Stomach (tissue), 9 donors: ENCODE measurements around the gene GNG3. TPM values are rescaled to one million over a fixed set of nuclear protein-coding genes. Genes with fewer than 3 reads are reported as not detected.
A peak's percentile ranks its signal among the peaks of the same experiment; 100 is the strongest.
"Not testable (repeated sequence)": the region's sequence is repeated elsewhere in the genome, so short reads cannot be mapped to it uniquely, and the experiment has no call there.

Experiments used
- DNase-seq, 2 donors: peaks; one replicate each; pipeline versions ENCODE4 v3.0.0 to v3.0.0-alpha.2; 2013 to 2019
- H3K27ac ChIP-seq, 5 donors: fragments of 200-600 bp in 4 of 5; sonication (generic) in 4 of 5; one replicate each; pipeline ENCODE4 v1.5.1; 2013 to 2019; ENCODE audit warnings: mild to moderate bottlenecking in 1 of 5, moderate library complexity in 1 of 5
- H3K27me3 ChIP-seq, 3 donors: fragments of 200-600 bp; sonication (generic); one replicate each; pipeline ENCODE4 v1.5.1; 2017 to 2019; ENCODE audit warnings: mixed run types in 1 of 3
- H3K36me3 ChIP-seq, 4 donors: fragments of 200-600 bp; sonication (generic); 1 replicate in 3 of 4; 2 replicates in 1 of 4; pipeline ENCODE4 v1.5.1; 2016 to 2019
- H3K4me1 ChIP-seq, 4 donors: fragments of 200-600 bp; sonication (generic); one replicate each; pipeline ENCODE4 v1.5.1; 2016 to 2019
- H3K4me3 ChIP-seq, 4 donors: fragments of 200-600 bp; sonication (generic) in 3 of 4; one replicate each; pipeline ENCODE4 v1.5.1; 2016 to 2019; ENCODE audit warnings: mild to moderate bottlenecking in 1 of 4
- H3K9me3 ChIP-seq, 4 donors: fragments of 200-600 bp; sonication (generic); one replicate each; pipeline ENCODE4 v1.5.1; 2016 to 2019
- EP300 ChIP-seq: sonication (generic); formaldehyde crosslinking; IDR thresholded peaks from one replicate; pipeline ENCODE4 v1.6.1; 2017; ENCODE audit warnings: antibody characterized with exemption
- POLR2A ChIP-seq, 4 donors: fragments of 450-650 bp; IDR thresholded peaks; one replicate each; pipeline ENCODE4 v1.6.1; 2016; ENCODE audit warnings: antibody characterized with exemption in 4 of 4, control low read depth in 2 of 4, mild to moderate bottlenecking in 1 of 4, moderate library complexity in 1 of 4
- POLR2AphosphoS5 ChIP-seq, 3 donors: sonication (generic); formaldehyde crosslinking; IDR thresholded peaks; one replicate each; pipeline ENCODE4 v1.6.1; 2016; ENCODE audit warnings: antibody characterized with exemption in 3 of 3
- WGBS, 5 donors: extraction: QIAGEN DNeasy Blood & Tissue Kit in 3 of 5; methylation state at CpG; one replicate each; pipeline versions ENCODE4 v1.1.5 to v1.1.7; 2013 to 2018; 5-methylcytosine and 5-hydroxymethylcytosine counted together
- intact Hi-C: fragments of 100-400 bp; cut with DNase I; formaldehyde crosslinking; loops from one replicate; pipeline ENCODE4 v1.15.1; 2023; ENCODE audit warnings: low total_unique reads
- polyA plus RNA-seq, 3 donors: library from polyadenylated mRNA; stranded (reverse); fragments of 200-250 nt; gene quantifications; one replicate each; pipeline ENCODE4 v1.2.3, GENCODE V29; 2013
- total RNA-seq, 5 donors: library from RNA; depleted of rRNA; stranded (reverse); fragments of >200 nt; gene quantifications; one replicate each; pipeline versions ENCODE4 v1.1.0 to v1.2.3, GENCODE V29; 2014 to 2016
- TF ChIP-seq, protein P1 (sequence below), 7 experiments: fragments of 450-650 bp in 4 of 7; fragments of 200-600 bp in 3 of 7; sonication (generic) in 3 of 7; IDR thresholded peaks; one replicate each; pipeline ENCODE4 v1.5.1; 2016 to 2019; ENCODE audit warnings: antibody characterized with exemption in 7 of 7, control low read depth in 2 of 7, mild to moderate bottlenecking in 1 of 7
- donor health status: healthy with polysubstance abuse.
- donor health status: Bipolar disorder and iron deficiency.
- donor health status: healthy.

GNG3 gene
- total and polyA plus RNA-seq, 8 donors = 0.75 TPM; not detected in 7

DNA sequence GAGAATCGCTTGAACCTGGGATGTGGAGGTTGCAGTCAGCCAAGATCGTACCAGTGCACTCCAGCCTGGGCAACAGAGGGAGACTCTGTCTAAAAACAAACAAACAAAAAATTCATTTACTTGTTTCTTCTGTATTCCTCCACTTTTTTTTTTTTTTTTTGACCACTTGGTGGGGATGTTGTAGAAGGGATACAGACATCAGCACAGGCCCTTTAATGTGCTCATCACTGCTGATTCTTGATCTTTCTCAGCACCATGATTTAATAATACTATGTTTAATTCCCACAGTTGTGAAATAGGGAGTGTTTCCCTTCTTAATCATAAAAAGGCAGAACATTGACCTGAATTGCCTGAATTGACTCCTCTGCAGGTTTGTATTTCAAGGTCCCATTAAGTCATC, 25.4 kb downstream of the GNG3 start:
- intact Hi-C loops = no loop called here
- H3K27ac ChIP-seq = no peak overlapping the region
- TF ChIP-seq POLR2AphosphoS5 (IDR thresholded peaks at IDR 0.05) (no peak), POLR2A (IDR thresholded peaks at IDR 0.05) (no peak), EP300 (no peak)
- TF ChIP-seq, protein P1, sequence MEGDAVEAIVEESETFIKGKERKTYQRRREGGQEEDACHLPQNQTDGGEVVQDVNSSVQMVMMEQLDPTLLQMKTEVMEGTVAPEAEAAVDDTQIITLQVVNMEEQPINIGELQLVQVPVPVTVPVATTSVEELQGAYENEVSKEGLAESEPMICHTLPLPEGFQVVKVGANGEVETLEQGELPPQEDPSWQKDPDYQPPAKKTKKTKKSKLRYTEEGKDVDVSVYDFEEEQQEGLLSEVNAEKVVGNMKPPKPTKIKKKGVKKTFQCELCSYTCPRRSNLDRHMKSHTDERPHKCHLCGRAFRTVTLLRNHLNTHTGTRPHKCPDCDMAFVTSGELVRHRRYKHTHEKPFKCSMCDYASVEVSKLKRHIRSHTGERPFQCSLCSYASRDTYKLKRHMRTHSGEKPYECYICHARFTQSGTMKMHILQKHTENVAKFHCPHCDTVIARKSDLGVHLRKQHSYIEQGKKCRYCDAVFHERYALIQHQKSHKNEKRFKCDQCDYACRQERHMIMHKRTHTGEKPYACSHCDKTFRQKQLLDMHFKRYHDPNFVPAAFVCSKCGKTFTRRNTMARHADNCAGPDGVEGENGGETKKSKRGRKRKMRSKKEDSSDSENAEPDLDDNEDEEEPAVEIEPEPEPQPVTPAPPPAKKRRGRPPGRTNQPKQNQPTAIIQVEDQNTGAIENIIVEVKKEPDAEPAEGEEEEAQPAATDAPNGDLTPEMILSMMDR (IDR thresholded peaks at IDR 0.05) = no peak
- no peak overlapping the region for H3K4me3 ChIP-seq
- H3K36me3 ChIP-seq = peaks cover 39 to 70% (median 65%) of the 10 kb centered on the region in 4 donors
- H3K4me1 ChIP-seq = peaks cover 16 to 48% (median 28%) of the 10 kb centered on the region in 4 donors
- no peaks in the 10 kb centered on the region for H3K27me3 ChIP-seq
- WGBS, 5 donors = 67 to 83% (median 79%) methylated on average over 2 of the region's 2 CpGs
- H3K9me3 ChIP-seq = no peaks in the 10 kb centered on the region
- DNase-seq = peak in 1 of 2 donors; percentile 16

DNA sequence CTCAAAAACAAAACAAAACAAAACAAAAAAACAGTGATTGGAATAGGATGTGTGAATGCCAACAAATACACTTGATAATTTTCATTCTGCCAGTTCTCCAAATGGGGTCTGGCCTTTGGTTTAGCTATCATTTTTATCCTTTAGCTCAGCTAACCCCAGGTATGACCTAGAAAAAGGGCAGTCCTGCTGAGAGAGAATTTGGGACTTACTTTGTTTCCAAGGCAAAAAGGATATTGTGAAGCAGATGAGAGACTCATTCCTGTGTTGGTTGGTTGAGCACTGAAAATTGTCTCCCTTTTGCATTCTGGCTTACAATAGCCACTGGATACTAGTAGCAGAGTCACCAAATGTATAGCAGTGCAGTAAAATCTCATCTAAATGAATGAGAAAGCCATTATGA, 29.7 kb downstream of the GNG3 start:
- Histone ChIP-seq H3K36me3 (peaks cover 56 to 98% (median 95%) of the 10 kb centered on the region in 4 donors), H3K27me3 (no peaks in the 10 kb centered on the region), H3K4me1 (peaks cover 0 to 18% (median 3%) of the 10 kb centered on the region in 4 donors), H3K4me3 (no peak overlapping the region), H3K27ac (no peak overlapping the region), H3K9me3 (no peaks in the 10 kb centered on the region)
- TF ChIP-seq EP300 (no peak), POLR2A (IDR thresholded peaks at IDR 0.05) (no peak), POLR2AphosphoS5 (IDR thresholded peaks at IDR 0.05) (no peak)
- TF ChIP-seq, protein P1 (IDR thresholded peaks at IDR 0.05) = no peak
- no peak for DNase-seq
- intact Hi-C loops = no loop called here

DNA sequence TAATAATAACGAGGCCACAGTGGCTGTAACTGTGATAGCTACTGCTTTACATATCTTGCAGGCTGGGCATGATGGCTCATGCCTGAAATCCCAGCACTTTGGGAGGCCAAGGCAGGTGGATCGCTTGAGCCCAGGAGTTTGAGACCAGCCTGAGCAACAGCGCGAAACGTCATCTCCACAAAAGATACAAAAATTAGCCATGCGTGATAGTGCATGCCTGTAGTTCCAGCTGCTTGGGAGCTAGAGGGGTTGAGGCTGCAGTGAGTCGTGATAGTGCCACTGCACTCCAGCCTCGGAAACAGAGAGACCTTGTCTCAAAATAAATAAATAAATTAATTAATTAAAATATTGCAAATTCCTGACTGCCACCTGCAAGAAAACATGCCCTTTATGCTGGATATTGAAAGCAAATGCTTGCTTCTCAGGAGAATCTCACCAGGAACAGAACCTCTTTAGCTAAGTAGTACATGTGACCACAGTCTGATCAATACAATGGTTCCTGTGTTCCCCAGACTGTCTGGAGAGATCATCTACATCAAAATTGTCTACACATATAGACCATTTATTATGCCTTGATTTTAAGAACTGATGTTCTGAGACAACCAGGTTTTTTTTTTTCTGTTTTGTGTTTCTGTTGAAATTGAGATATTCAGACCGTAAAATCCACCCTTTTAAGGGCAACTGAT, 40.1 kb downstream of the GNG3 start:
- Histone ChIP-seq H3K4me3 (no peak overlapping the region), H3K27ac (no peak overlapping the region), H3K27me3 (no peaks in the 10 kb centered on the region), H3K4me1 (peaks cover 7 to 46% (median 28%) of the 10 kb centered on the region in 4 donors), H3K36me3 (peaks cover 3 to 24% (median 19%) of the 10 kb centered on the region in 4 donors), H3K9me3 (no peaks in the 10 kb centered on the region)
- intact Hi-C loops = no loop called here
- 67 to 76% (median 70%) methylated on average over 9 of the region's 9 CpGs for WGBS, 5 donors
- TF ChIP-seq EP300 = no peak
- TF ChIP-seq POLR2AphosphoS5 (IDR thresholded peaks at IDR 0.05) = no peak
- no peak for TF ChIP-seq POLR2A (IDR thresholded peaks at IDR 0.05)
- TF ChIP-seq, protein P1 (IDR thresholded peaks at IDR 0.05) = no peak
- no peak for DNase-seq

DNA sequence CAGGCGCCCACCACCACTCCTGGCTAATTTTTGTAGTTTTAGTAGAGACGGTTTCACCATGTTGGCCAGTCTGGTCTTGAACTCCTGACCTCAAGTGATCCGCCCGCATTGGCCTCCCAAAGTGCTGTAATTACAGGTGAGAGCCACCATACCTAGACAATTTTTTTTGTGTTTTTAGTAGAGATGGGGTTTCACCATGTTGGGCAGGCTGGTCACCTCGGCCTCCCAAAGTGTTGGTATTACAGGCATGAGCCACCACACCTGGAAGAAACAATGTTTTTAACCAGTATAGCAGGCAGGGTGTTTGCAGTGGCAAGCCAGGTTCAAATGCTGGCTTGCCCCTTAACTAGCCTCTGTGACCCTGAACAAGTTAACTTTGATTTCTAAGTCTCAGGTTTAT, 42.5 kb downstream of the GNG3 start:
- peaks cover 3 to 28% (median 22%) of the 10 kb centered on the region in 4 donors for H3K36me3 ChIP-seq
- H3K4me1 ChIP-seq = peaks cover 16 to 62% (median 45%) of the 10 kb centered on the region in 4 donors
- H3K4me3 ChIP-seq, DNase-seq, H3K27me3 ChIP-seq, intact Hi-C loops, H3K9me3 ChIP-seq: not testable (repeated sequence)
- peak overlapping the region in 4 of 5 donors; percentile 19 to 66 (median 46) for H3K27ac ChIP-seq
- WGBS, 5 donors = 86 to 98% (median 95%) methylated on average over 5 of the region's 5 CpGs

GRCh38 chr11:62752177-62752785, 44.8 kb downstream of the GNG3 start:
- intact Hi-C loops = no loop called here
- H3K27me3 ChIP-seq = no peaks in the 10 kb centered on the region
- 94 to 96% (median 95%) methylated on average over 5 to 14 of the region's 14 CpGs for WGBS, 5 donors
- peaks cover 16 to 64% (median 45%) of the 10 kb centered on the region in 4 donors for H3K4me1 ChIP-seq
- H3K9me3 ChIP-seq = no peaks in the 10 kb centered on the region
- DNase-seq = no peak
- TF ChIP-seq EP300 (no peak), POLR2AphosphoS5 (IDR thresholded peaks at IDR 0.05) (no peak), POLR2A (IDR thresholded peaks at IDR 0.05) (no peak)
- TF ChIP-seq, protein P1 (IDR thresholded peaks at IDR 0.05) = no peak
- H3K36me3 ChIP-seq = peaks cover 3 to 28% (median 22%) of the 10 kb centered on the region in 4 donors
- peak overlapping the region in 1 of 5 donors; percentile 94 for H3K27ac ChIP-seq
- H3K4me3 ChIP-seq = no peak overlapping the region
